K562 (cell line): Measurements from ENCODE around the gene PFKFB2. TPM values are rescaled to one million over a fixed set of nuclear protein-coding genes. Genes with fewer than 3 reads are reported as not detected.

Source experiments
- CEBPB ChIP-seq: fragments of 450-650 bp; IDR thresholded peaks from 2 replicates; pipeline ENCODE4 v1.6.1; 2016; ENCODE audit warnings: missing genetic modification characterization, missing compliant biosample characterization
- CHD4 ChIP-seq: fragments of 200-600 bp; sonication (generic); IDR thresholded peaks from 3 replicates; pipeline ENCODE4 v1.6.1; 2012; ENCODE audit warnings: low read depth, mild to moderate bottlenecking, mixed read lengths, low read length, inconsistent platforms; ENCODE audit not compliant: insufficient read depth, insufficient replicate concordance, poor library complexity, severe bottlenecking
- DDX20 ChIP-seq: fragments of 450-650 bp; IDR thresholded peaks from 2 replicates; pipeline ENCODE4 v1.6.1; 2016; ENCODE audit warnings: missing genetic modification characterization, low read depth, mild to moderate bottlenecking, missing compliant biosample characterization, moderate library complexity
- HOMEZ ChIP-seq: fragments of 250-450 bp; sonication (Bioruptor Pico); IDR thresholded peaks from 2 replicates; pipeline ENCODE4 v1.4.0; 2020; ENCODE audit warnings: mild to moderate bottlenecking, moderate library complexity
- PTRF ChIP-seq: fragments of 450-650 bp; IDR thresholded peaks from 2 replicates; pipeline ENCODE4 v1.6.1; 2016; ENCODE audit warnings: mild to moderate bottlenecking, missing genetic modification characterization, missing compliant biosample characterization
- RBM39 ChIP-seq: fragments of 200-400 bp; formaldehyde crosslinking; optimal IDR thresholded peaks from 2 replicates; pipeline ENCODE3; 2018; ENCODE audit warnings: low read depth, low read length
- RHOXF2B ChIP-seq: fragments of 250-450 bp; sonication (Bioruptor Pico); conservative IDR thresholded peaks from 2 replicates; pipeline ENCODE4 v1.5.1; 2021
- SNRNP70 ChIP-seq: fragments of 200-400 bp; formaldehyde crosslinking; optimal IDR thresholded peaks from 2 replicates; pipeline ENCODE3; 2017; ENCODE audit warnings: low read depth, low read length
- STAT5B ChIP-seq: fragments of 250-450 bp; sonication (Bioruptor Pico); IDR thresholded peaks from 2 replicates; pipeline ENCODE4 v1.8.0; 2021; ENCODE audit warnings: mild to moderate bottlenecking, inconsistent platforms
- THRAP3 ChIP-seq: fragments of 450-650 bp; IDR thresholded peaks from 2 replicates; pipeline ENCODE4 v1.6.1; 2016; ENCODE audit warnings: mild to moderate bottlenecking, inconsistent platforms, borderline replicate concordance
- WHSC1 ChIP-seq: IDR thresholded peaks from one replicate; pipeline ENCODE4 v1.6.1; 2012; ENCODE audit warnings: low read length, control low read depth, inconsistent platforms
- ZNF274 ChIP-seq: IDR thresholded peaks from 2 replicates; pipeline ENCODE4 v1.6.1; 2011; ENCODE audit warnings: low read depth, mild to moderate bottlenecking, low read length, moderate library complexity, borderline replicate concordance
- ZNF324 ChIP-seq: fragments of 250-450 bp; sonication (Bioruptor Pico); IDR thresholded peaks from 2 replicates; pipeline ENCODE4 v1.4.0; 2020; ENCODE audit warnings: mild to moderate bottlenecking
- ZSCAN32 ChIP-seq: fragments of 450-650 bp; formaldehyde crosslinking; IDR thresholded peaks from 2 replicates; pipeline ENCODE4 v1.4.0; 2020; ENCODE audit warnings: mild to moderate bottlenecking, moderate library complexity
- polyA plus RNA-seq, 8 experiments: library from polyadenylated mRNA; depleted of rRNA in 4 of 8; stranded (reverse) in 5 of 8; unstranded in 3 of 8; fragments of >200 nt; fragmentation: Nextera tagmentation in 2 of 8; fragmentation: Illumina TruSeq in 1 of 8; extraction: Ambion mirVana in 2 of 8; extraction: Trizol in 1 of 8; gene quantifications; 2 replicates each; pipeline versions ENCODE4 v1.2.1 to v1.2.3, GENCODE V29; 2011 to 2014; ENCODE audit warnings: inconsistent platforms in 1 of 8, missing spikeins in 1 of 8
- total RNA-seq, 7 experiments: library from RNA; depleted of rRNA in 6 of 7; stranded (reverse); fragments of >200 nt in 6 of 7; fragmentation: Illumina TruSeq in 2 of 7; extraction: Trizol in 2 of 7; gene quantifications; 2 replicates each; pipeline versions ENCODE4 v1.2.1 to v1.2.3, GENCODE V29; 2011 to 2021; ENCODE audit warnings: low replicate concordance in 1 of 7
- TF ChIP-seq, protein P1 (sequence below): sonication (generic); formaldehyde crosslinking; IDR thresholded peaks from 2 replicates; pipeline ENCODE4 v1.8.0; 2022; ENCODE audit warnings: missing genetic modification reagents, mild to moderate bottlenecking, borderline replicate concordance
- TF ChIP-seq, protein P2 (sequence below), 2 experiments: IDR thresholded peaks; 2 replicates each; pipeline ENCODE4 v1.6.1; 2011; ENCODE audit warnings: borderline replicate concordance in 1 of 2, control low read depth in 1 of 2, low read depth in 1 of 2, low read length in 1 of 2, mild to moderate bottlenecking in 1 of 2, mixed read lengths in 1 of 2, moderate library complexity in 1 of 2; ENCODE audit not compliant: insufficient read depth in 1 of 2, insufficient read length in 1 of 2, poor library complexity in 1 of 2, severe bottlenecking in 1 of 2; ENCODE audit errors: extremely low read depth in 1 of 2
- TF ChIP-seq, protein P3 (sequence below): fragments of 250-450 bp; sonication (Bioruptor Pico); IDR thresholded peaks from 2 replicates; pipeline ENCODE4 v1.4.0; 2020; ENCODE audit warnings: borderline replicate concordance
- TF ChIP-seq, protein P4 (sequence below): fragments of 450-650 bp; IDR thresholded peaks from 2 replicates; pipeline ENCODE4 v1.6.1; 2017; ENCODE audit warnings: antibody characterized with exemption

The PFKFB2 gene
- total and polyA plus RNA-seq, 9 of the 15 experiments (the other 6 are each of a cell fraction or from before 2014, with no cell fraction given): 6.9 to 26.0 (median 16.4) TPM

DNA sequence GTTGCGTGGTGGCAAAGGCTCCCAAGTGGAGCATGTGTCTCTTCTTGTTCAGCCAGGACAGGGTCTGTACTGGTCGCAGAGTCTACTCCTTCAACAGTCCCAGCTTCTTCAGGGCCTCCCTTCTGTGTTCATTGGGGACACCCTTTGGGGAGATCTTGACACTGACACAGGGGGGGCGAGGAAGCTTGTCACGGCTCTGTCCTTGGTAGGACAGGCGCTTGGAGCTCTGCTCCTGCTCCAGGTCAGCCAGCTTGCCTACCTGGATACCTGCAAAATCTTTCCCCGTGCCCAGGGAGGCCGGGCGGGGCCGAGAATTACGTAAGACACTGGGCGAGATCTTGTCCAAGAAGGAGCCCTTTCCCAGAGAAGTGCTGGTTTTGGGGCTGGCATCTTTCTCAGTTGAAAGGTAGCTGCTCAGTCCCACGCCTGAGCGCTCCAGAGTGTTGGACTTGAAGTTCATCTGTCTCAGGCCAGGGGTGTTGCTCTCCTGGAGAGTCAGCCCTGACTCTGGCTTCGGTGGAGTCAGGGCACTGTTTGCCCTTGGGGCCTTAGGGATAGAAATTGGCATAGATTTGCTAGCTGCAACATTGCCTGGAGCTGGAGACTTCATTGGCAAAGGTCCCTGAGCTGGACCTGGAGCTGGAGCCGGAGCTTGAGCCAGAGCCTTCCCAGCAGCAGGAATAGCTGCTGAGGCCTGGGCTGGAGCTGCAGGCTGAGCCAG is 31.0 kb upstream of the PFKFB2 start (continued):
- no peak for TF ChIP-seq HOMEZ
- peak; percentile 18; the same call in 1 of the 2 replicates for TF ChIP-seq ZNF324 (CRISPR knock-in tag)
- peak; percentile 78 for TF ChIP-seq CEBPB
- TF ChIP-seq RHOXF2B (CRISPR knock-in tag): no peak
- TF ChIP-seq WHSC1: peak; percentile 14
- 0 out of 2 replicates have a peak, but pooled peaks have one; percentile 30 for TF ChIP-seq THRAP3
- peak; percentile 67 for TF ChIP-seq SNRNP70
- TF ChIP-seq, protein P1, sequence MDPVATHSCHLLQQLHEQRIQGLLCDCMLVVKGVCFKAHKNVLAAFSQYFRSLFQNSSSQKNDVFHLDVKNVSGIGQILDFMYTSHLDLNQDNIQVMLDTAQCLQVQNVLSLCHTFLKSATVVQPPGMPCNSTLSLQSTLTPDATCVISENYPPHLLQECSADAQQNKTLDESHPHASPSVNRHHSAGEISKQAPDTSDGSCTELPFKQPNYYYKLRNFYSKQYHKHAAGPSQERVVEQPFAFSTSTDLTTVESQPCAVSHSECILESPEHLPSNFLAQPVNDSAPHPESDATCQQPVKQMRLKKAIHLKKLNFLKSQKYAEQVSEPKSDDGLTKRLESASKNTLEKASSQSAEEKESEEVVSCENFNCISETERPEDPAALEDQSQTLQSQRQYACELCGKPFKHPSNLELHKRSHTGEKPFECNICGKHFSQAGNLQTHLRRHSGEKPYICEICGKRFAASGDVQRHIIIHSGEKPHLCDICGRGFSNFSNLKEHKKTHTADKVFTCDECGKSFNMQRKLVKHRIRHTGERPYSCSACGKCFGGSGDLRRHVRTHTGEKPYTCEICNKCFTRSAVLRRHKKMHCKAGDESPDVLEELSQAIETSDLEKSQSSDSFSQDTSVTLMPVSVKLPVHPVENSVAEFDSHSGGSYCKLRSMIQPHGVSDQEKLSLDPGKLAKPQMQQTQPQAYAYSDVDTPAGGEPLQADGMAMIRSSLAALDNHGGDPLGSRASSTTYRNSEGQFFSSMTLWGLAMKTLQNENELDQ (CRISPR knock-in tag): no peak
- no peak for TF ChIP-seq ZNF274
- TF ChIP-seq, protein P2, sequence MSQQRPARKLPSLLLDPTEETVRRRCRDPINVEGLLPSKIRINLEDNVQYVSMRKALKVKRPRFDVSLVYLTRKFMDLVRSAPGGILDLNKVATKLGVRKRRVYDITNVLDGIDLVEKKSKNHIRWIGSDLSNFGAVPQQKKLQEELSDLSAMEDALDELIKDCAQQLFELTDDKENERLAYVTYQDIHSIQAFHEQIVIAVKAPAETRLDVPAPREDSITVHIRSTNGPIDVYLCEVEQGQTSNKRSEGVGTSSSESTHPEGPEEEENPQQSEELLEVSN (IDR thresholded peaks at IDR 0.05; ENCODE audit: borderline replicate concordance in 1 of 2, extremely low read depth in 1 of 2, insufficient read depth in 1 of 2, insufficient read length in 1 of 2, low read depth in 1 of 2, low read length in 1 of 2, poor library complexity in 1 of 2, severe bottlenecking in 1 of 2): no peak
- TF ChIP-seq, protein P3, sequence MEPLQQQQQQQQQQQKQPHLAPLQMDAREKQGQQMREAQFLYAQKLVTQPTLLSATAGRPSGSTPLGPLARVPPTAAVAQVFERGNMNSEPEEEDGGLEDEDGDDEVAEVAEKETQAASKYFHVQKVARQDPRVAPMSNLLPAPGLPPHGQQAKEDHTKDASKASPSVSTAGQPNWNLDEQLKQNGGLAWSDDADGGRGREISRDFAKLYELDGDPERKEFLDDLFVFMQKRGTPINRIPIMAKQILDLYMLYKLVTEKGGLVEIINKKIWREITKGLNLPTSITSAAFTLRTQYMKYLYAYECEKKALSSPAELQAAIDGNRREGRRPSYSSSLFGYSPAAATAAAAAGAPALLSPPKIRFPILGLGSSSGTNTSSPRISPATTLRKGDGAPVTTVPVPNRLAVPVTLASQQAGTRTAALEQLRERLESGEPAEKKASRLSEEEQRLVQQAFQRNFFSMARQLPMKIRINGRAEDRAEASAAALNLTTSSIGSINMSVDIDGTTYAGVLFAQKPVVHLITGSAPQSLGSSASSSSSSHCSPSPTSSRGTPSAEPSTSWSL (CRISPR knock-in tag): no peak
- no peak for TF ChIP-seq STAT5B (CRISPR knock-in tag)
- no peak for TF ChIP-seq CHD4
- no peak for TF ChIP-seq ZSCAN32 (CRISPR knock-in tag)
- 0 out of 2 replicates have a peak, but pooled peaks have one; percentile 12 for TF ChIP-seq PTRF (tag)
- TF ChIP-seq, protein P4, sequence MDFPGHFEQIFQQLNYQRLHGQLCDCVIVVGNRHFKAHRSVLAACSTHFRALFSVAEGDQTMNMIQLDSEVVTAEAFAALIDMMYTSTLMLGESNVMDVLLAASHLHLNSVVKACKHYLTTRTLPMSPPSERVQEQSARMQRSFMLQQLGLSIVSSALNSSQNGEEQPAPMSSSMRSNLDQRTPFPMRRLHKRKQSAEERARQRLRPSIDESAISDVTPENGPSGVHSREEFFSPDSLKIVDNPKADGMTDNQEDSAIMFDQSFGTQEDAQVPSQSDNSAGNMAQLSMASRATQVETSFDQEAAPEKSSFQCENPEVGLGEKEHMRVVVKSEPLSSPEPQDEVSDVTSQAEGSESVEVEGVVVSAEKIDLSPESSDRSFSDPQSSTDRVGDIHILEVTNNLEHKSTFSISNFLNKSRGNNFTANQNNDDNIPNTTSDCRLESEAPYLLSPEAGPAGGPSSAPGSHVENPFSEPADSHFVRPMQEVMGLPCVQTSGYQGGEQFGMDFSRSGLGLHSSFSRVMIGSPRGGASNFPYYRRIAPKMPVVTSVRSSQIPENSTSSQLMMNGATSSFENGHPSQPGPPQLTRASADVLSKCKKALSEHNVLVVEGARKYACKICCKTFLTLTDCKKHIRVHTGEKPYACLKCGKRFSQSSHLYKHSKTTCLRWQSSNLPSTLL: no peak
- no peak for TF ChIP-seq DDX20 (tag)
- TF ChIP-seq RBM39: no peak
